NCI-H187 treated with DMSO at 0.1 percent for 48 hours (cell line): ENCODE data around the gene RAB8B.
"Not testable (repeated sequence)": the region's sequence is repeated elsewhere in the genome, so short reads cannot be mapped to it uniquely, and the experiment has no call there.

Source experiments
- DNase-seq: peaks from one replicate; lab custom pipeline; 2025; lab: John Stamatoyannopoulos, UW

RAB8B gene

GRCh38 chr15:63210151-63211091 lies 21.0 kb downstream of the RAB8B start:
- no peak for DNase-seq

- no peak for DNase-seq
These were observed 21.7 kb downstream of the RAB8B start for GRCh38 chr15:63211092-63211490.

GRCh38 chr15:63211549-63211948 lies 22.1 kb downstream of the RAB8B start:
- no peak for DNase-seq

GRCh38 chr15:63212050-63213004 lies 22.9 kb downstream of the RAB8B start:
- DNase-seq = no peak

GRCh38 chr15:63218100-63218808 lies 28.8 kb downstream of the RAB8B start:
- no peak for DNase-seq

- no peak for DNase-seq
These were observed 29.8 kb downstream of the RAB8B start for GRCh38 chr15:63219196-63219710.

GRCh38 chr15:63221346-63221745 lies 31.9 kb downstream of the RAB8B start:
- DNase-seq = no peak

- no peak for DNase-seq
These were observed 34.1 kb downstream of the RAB8B start for GRCh38 chr15:63223463-63223862.

GRCh38 chr15:63225381-63225780 lies 36.0 kb downstream of the RAB8B start:
- no peak for DNase-seq

- DNase-seq = no peak
These were observed 36.9 kb downstream of the RAB8B start for GRCh38 chr15:63226155-63226883.

- DNase-seq = no peak
These were observed 37.6 kb downstream of the RAB8B start for GRCh38 chr15:63226966-63227401.

GRCh38 chr15:63227689-63228088 lies 38.3 kb downstream of the RAB8B start:
- no peak for DNase-seq

GRCh38 chr15:63231206-63231605 lies 41.8 kb downstream of the RAB8B start:
- no peak for DNase-seq

- no peak for DNase-seq
These were observed 42.3 kb downstream of the RAB8B start for GRCh38 chr15:63231706-63232105.

GRCh38 chr15:63232405-63232804 lies 43.0 kb downstream of the RAB8B start:
- DNase-seq = no peak

- no peak for DNase-seq
These were observed 43.5 kb downstream of the RAB8B start for GRCh38 chr15:63232943-63233342.

- DNase-seq = no peak
These were observed 44.4 kb downstream of the RAB8B start for GRCh38 chr15:63233667-63234423.

- DNase-seq = no peak
These were observed 45.1 kb downstream of the RAB8B start for GRCh38 chr15:63234451-63234870.

- DNase-seq = no peak
These were observed 46.9 kb downstream of the RAB8B start for GRCh38 chr15:63236272-63236671.

- not testable (repeated sequence) for DNase-seq
These were observed 47.7 kb downstream of the RAB8B start for GRCh38 chr15:63237086-63237485.
